Thymus (tissue), 11 donors: ENCODE measurements around the gene AGXT. TPM values are rescaled to one million over a fixed set of nuclear protein-coding genes. Genes with fewer than 3 reads are reported as not detected.

ENCODE experiments used
- DNase-seq, 9 donors: peaks; one replicate each; pipeline ENCODE4 v3.0.0-alpha.2; 2013; ENCODE audit warnings: low spot score in 9 of 9, low read depth in 6 of 9, missing footprints in 1 of 9
- H3K27ac ChIP-seq, 2 donors: one replicate each; pipeline ENCODE4 v1.5.1; 2013; ENCODE audit warnings: control low read depth in 1 of 2, low read depth in 1 of 2, low read length in 1 of 2, mild to moderate bottlenecking in 1 of 2, moderate library complexity in 1 of 2
- H3K27me3 ChIP-seq, 2 donors: one replicate each; pipeline ENCODE4 v1.5.1; 2013; ENCODE audit warnings: low read length in 1 of 2; ENCODE audit not compliant: control insufficient read depth in 2 of 2, insufficient read depth in 1 of 2
- H3K36me3 ChIP-seq, 2 donors: one replicate each; pipeline ENCODE4 v1.5.1; 2013; ENCODE audit warnings: low read length in 1 of 2, mild to moderate bottlenecking in 1 of 2, moderate library complexity in 1 of 2; ENCODE audit not compliant: control insufficient read depth in 2 of 2, insufficient read depth in 2 of 2
- H3K4me1 ChIP-seq, 2 donors: one replicate each; pipeline ENCODE4 v1.5.1; 2013; ENCODE audit warnings: low read length in 2 of 2; ENCODE audit not compliant: control insufficient read depth in 2 of 2, insufficient read depth in 2 of 2
- H3K4me3 ChIP-seq, 2 donors: one replicate each; pipeline ENCODE4 v1.5.1; 2013; ENCODE audit warnings: low read length in 2 of 2, control low read depth in 1 of 2, mild to moderate bottlenecking in 1 of 2
- H3K9me3 ChIP-seq, 2 donors: one replicate each; pipeline ENCODE4 v1.5.1; 2013; ENCODE audit warnings: low read length in 1 of 2, mild to moderate bottlenecking in 1 of 2; ENCODE audit not compliant: control insufficient read depth in 2 of 2, insufficient read depth in 1 of 2
- WGBS: extraction: QIAGEN DNeasy Blood & Tissue Kit; methylation state at CpG from one replicate; pipeline ENCODE4 v1.1.7; 2013; 5-methylcytosine and 5-hydroxymethylcytosine counted together
- polyA plus RNA-seq: library from polyadenylated mRNA; stranded (reverse); fragments of 200-250 nt; gene quantifications from one replicate; pipeline ENCODE4 v1.2.3, GENCODE V29; 2013
- total RNA-seq: library from RNA; stranded (reverse); fragments of 120-200 nt; gene quantifications from one replicate; pipeline ENCODE4 v1.2.4, GENCODE V29; 2013
- donor health status: healthy.

The AGXT gene
- total and polyA plus RNA-seq, 2 donors = 0.14 to 0.94 TPM

- Histone ChIP-seq H3K9me3 (no peaks in the 10 kb centered on the region), H3K4me3 (no peak overlapping the region), H3K36me3 (no peaks in the 10 kb centered on the region), H3K27me3 (no peaks in the 10 kb centered on the region), H3K27ac (no peak overlapping the region), H3K4me1 (no peaks in the 10 kb centered on the region)
- no peak for DNase-seq
- 90% methylated on average over 28 of the region's 28 CpGs for WGBS
Measured at GRCh38 chr2:240894836-240895558, 26.4 kb downstream of the AGXT start.

GRCh38 chr2:240895656-240896388, 27.2 kb downstream of the AGXT start, which contains the start of gene MAB21L4:
Gene MAB21L4 (minus strand): TSS chr2:240896156. CDS start chr2:240895997, 159 bp downstream.
- Histone ChIP-seq H3K9me3 (no peaks in the 10 kb centered on the region), H3K36me3 (no peaks in the 10 kb centered on the region), H3K4me3 (no peak within 1 kb of the TSS), H3K27ac (no peak within 1 kb of the TSS), H3K4me1 (no peaks in the 10 kb centered on the region), H3K27me3 (no peaks in the 10 kb centered on the region)
- DNase-seq = no peak
- WGBS = 94% methylated on average over 24 of the region's 24 CpGs

GRCh38 chr2:240896394-240896793, 27.8 kb downstream of the AGXT start:
- Histone ChIP-seq H3K27me3 (no peaks in the 10 kb centered on the region), H3K4me1 (no peaks in the 10 kb centered on the region), H3K36me3 (no peaks in the 10 kb centered on the region), H3K9me3 (no peaks in the 10 kb centered on the region), H3K27ac (no peak overlapping the region), H3K4me3 (no peak overlapping the region)
- 87% methylated on average over 7 of the region's 7 CpGs for WGBS
- DNase-seq = no peak

GRCh38 chr2:240896871-240897692, 28.5 kb downstream of the AGXT start:
- WGBS = 88% methylated on average over 23 of the region's 23 CpGs
- H3K27ac ChIP-seq = no peak overlapping the region
- DNase-seq = no peak
- no peaks in the 10 kb centered on the region for H3K36me3 ChIP-seq
- no peaks in the 10 kb centered on the region for H3K4me1 ChIP-seq
- H3K9me3 ChIP-seq = no peaks in the 10 kb centered on the region
- H3K27me3 ChIP-seq = no peaks in the 10 kb centered on the region
- H3K4me3 ChIP-seq = no peak overlapping the region

GRCh38 chr2:240898108-240898730, 29.6 kb downstream of the AGXT start:
- Histone ChIP-seq H3K27me3 (no peaks in the 10 kb centered on the region), H3K36me3 (no peaks in the 10 kb centered on the region), H3K4me1 (no peaks in the 10 kb centered on the region), H3K27ac (no peak overlapping the region), H3K4me3 (no peak overlapping the region), H3K9me3 (no peaks in the 10 kb centered on the region)
- 87% methylated on average over 17 of the region's 17 CpGs for WGBS
- no peak for DNase-seq

DNA sequence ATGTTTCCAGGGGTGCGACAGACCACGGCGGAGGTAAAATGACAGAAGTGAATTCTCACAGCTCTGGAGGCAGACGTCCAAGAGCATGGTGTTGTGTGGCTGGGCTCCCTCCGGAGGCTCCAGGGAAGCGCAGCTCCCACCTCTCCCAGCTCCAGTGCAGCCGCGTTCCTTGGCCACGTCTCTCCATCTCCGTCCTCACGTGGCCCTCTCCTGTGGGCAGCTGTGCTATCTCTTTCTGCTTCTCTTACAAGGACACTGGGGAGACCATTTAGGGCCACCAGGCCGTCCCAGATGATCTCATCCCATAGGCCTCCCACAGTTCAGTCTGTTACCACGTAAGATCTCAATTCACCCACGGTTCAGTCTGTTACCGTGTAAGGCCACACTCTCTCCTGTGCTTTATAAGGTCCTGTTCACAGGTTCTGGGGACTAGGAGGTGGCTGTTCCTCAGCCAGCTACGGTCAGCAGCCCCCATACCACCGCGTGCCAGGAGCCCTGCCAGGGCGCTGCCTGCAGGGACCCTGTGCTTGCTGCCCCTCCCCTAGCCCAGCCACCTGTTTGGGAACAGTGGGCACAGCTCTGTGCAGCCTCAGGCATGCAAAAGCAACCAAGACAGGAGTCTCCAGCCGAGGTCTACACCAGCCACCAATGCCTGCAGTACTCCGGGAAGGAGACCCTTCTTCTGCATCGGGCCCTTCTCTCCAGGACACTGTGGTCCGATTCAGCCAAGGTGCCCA, 30.3 kb downstream of the AGXT start:
- Histone ChIP-seq H3K27ac (no peak overlapping the region), H3K9me3 (no peaks in the 10 kb centered on the region), H3K27me3 (no peaks in the 10 kb centered on the region), H3K36me3 (no peaks in the 10 kb centered on the region), H3K4me3 (no peak overlapping the region), H3K4me1 (no peaks in the 10 kb centered on the region)
- no peak for DNase-seq
- 91% methylated on average over 23 of the region's 23 CpGs for WGBS

GRCh38 chr2:240899468-240899865, 30.8 kb downstream of the AGXT start:
- Histone ChIP-seq H3K4me1 (no peaks in the 10 kb centered on the region), H3K4me3 (no peak overlapping the region), H3K27ac (no peak overlapping the region), H3K9me3 (no peaks in the 10 kb centered on the region), H3K36me3 (no peaks in the 10 kb centered on the region), H3K27me3 (no peaks in the 10 kb centered on the region)
- no peak for DNase-seq
- 94% methylated on average over 19 of the region's 19 CpGs for WGBS

GRCh38 chr2:240900141-240900860, 31.7 kb downstream of the AGXT start:
- H3K27ac ChIP-seq = no peak overlapping the region
- no peaks in the 10 kb centered on the region for H3K27me3 ChIP-seq
- no peak overlapping the region for H3K4me3 ChIP-seq
- H3K9me3 ChIP-seq = no peaks in the 10 kb centered on the region
- no peaks in the 10 kb centered on the region for H3K4me1 ChIP-seq
- H3K36me3 ChIP-seq = no peaks in the 10 kb centered on the region
- DNase-seq = no peak
- 89% methylated on average over 27 of the region's 27 CpGs for WGBS
